ENCODE measurements around the gene CCDC18.

GRCh38 chr1:93200086-93200620 lies 19.6 kb downstream of the CCDC18 start:
- TF ChIP-seq CTCF (IDR thresholded peaks at IDR 0.05): no peak
- TF ChIP-seq POLR2AphosphoS5 (IDR thresholded peaks at IDR 0.05): no peak
